HL-60/S4 treated with retinoic acid at 250 ng/mL for 4 days and 3 days (cell line): Measurements from ENCODE around the gene SLC27A1.
"Not testable (repeated sequence)": the region's sequence is repeated elsewhere in the genome, so short reads cannot be mapped to it uniquely, and the experiment has no call there.

Experiments used
- in situ Hi-C: fragments of 300-500 bp; cut with MboI; formaldehyde crosslinking; loops from 2 replicates; pipeline ENCODE4 v1.7.0; 2022; ENCODE audit warnings: low sequenced_read_pairs

The SLC27A1 gene

DNA sequence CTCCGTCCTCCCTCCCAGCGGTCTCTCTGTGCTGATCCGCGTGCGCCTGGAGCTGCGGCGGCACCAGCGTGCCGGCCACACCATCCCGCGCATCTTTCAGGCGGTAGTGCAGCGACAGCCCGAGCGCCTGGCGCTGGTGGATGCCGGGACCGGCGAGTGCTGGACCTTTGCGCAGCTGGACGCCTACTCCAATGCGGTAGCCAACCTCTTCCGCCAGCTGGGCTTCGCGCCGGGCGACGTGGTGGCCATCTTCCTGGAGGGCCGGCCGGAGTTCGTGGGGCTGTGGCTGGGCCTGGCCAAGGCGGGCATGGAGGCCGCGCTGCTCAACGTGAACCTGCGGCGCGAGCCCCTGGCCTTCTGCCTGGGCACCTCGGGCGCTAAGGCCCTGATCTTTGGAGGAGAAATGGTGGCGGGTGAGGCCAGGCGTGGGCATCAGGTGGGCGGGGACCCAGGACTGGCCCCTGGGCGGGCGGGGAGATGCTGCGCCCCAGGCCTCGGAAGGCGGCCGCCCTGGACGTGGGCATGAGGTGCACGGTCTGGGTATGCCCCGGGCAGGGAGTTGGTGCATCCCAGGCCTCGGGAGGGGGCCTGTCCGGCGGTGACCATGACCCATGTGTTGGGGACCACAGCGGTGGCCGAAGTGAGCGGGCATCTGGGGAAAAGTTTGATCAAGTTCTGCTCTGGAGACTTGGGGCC is 16.4 kb downstream of the SLC27A1 start:
- in situ Hi-C loops, result no loop called here

GRCh38 chr19:17487284-17488121 is 17.2 kb downstream of the SLC27A1 start:
- in situ Hi-C loops, result no loop called here

DNA sequence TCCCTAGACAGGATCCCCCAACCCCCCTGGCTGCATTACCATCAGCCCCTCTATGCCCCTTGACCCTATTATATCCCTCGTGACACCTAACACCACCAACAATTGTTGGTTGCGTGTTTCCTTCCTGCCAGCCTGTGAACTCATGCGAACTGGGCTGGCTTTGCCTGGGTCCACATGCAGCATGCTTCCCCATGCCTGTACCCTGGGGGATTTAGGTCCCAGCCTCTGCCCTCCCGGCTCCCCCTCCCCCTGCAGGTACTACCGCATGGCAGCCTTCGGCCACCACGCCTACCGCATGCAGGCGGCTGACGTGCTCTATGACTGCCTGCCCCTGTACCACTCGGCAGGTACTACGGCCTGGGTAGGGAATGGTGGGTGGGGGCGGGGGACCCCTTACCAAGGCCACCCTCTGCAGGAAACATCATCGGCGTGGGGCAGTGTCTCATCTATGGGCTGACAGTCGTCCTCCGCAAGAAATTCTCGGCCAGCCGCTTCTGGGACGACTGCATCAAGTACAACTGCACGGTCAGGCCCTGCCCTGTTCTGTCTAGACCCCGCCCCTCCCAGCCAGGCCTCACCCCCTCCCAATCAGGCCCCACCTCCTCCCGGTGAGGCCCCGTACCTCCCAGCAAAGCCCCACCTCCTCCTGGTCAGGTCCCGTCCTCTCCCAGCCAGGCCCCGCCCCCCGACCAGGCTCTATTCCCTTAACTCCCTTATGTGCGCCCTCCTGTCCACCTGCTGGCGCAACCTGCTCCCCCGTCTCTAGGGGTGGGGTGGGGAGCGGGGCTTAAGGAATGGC is 18.5 kb downstream of the SLC27A1 start:
- in situ Hi-C loops, result no loop called here

DNA sequence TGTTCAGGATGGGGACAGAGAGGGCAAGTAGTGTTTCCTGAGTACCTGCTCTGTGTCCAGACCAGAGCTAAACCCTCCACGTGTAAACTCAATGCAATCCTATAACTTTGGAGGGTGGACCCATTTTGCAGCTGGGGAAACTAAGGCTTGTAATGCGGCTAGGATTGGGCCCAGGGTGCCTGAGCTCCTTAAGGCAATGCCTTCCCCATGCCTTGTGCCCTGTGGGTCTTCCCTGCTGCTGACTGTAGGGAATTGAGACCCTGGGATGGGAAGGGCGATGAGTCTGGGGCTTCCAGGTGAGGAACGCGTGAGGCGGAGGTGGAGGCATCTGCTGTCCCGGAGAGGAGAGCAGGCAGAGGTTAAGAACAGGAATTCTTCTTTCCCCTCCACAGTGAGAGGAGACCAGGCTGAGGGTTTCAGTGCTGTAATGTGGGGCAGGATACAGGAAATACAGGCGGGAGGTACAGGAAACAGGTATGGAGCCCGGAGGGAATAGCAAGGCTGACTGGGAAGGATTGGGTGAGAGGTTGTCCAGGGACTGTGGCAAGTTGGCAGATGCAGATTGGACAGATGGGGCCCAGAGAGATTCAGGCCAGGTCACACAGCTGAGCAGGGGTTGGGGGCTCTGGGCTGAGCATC is 19.2 kb downstream of the SLC27A1 start:
- in situ Hi-C loops, result no loop called here

GRCh38 chr19:17490411-17490810 is 20.1 kb downstream of the SLC27A1 start:
- in situ Hi-C loops, result no loop called here

GRCh38 chr19:17491287-17491686 is 21.0 kb downstream of the SLC27A1 start:
- in situ Hi-C loops, result no loop called here

- in situ Hi-C loops, result no loop called here
These were observed 25.4 kb downstream of the SLC27A1 start for GRCh38 chr19:17495639-17496296.

GRCh38 chr19:17496337-17496997 is 26.1 kb downstream of the SLC27A1 start:
- in situ Hi-C loops, result no loop called here

DNA sequence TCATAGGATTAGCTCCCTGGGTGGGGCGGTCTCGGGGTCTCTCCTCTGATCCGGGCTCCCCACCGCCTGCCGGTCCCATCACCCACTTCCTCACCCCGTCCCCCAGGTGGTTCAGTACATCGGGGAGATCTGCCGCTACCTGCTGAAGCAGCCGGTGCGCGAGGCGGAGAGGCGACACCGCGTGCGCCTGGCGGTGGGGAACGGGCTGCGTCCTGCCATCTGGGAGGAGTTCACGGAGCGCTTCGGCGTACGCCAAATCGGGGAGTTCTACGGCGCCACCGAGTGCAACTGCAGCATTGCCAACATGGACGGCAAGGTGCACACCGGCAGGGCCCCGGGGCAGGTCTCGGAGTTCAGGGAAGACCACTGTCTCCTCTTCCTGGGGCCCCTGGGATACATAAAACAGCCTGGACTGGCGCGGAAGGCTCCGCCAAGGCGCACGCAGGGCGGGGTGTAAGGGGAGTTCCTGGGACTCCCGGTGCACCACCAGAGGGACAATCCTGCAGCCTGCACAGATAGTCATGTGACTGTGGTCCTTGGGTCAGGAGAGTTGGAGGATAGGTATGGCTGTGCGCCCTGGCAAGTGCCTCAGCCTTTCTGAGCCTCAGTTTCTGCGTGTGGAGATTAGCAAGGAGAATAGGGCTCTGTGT is 26.9 kb downstream of the SLC27A1 start:
- in situ Hi-C loops, result no loop called here

DNA sequence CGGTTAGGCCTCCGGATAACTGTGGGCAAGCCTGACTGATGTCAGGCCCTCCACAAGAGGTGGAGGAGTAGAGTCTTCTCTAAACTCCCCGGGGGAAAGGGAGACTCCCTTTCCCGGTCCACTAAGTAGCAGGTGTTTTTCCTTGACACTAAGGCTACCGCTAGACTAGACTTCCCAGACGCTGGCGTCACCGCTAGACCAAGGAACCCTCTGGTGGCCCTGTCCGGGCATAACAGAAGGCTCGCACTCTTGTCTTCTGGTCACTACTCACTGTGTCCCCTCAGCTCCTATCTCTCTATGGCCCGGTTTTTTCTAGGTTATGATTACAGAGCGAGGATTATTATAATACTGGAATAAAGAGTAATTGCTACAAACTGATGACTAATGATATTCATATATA is 28.7 kb downstream of the SLC27A1 start:
- in situ Hi-C loops, result not testable (repeated sequence)

DNA sequence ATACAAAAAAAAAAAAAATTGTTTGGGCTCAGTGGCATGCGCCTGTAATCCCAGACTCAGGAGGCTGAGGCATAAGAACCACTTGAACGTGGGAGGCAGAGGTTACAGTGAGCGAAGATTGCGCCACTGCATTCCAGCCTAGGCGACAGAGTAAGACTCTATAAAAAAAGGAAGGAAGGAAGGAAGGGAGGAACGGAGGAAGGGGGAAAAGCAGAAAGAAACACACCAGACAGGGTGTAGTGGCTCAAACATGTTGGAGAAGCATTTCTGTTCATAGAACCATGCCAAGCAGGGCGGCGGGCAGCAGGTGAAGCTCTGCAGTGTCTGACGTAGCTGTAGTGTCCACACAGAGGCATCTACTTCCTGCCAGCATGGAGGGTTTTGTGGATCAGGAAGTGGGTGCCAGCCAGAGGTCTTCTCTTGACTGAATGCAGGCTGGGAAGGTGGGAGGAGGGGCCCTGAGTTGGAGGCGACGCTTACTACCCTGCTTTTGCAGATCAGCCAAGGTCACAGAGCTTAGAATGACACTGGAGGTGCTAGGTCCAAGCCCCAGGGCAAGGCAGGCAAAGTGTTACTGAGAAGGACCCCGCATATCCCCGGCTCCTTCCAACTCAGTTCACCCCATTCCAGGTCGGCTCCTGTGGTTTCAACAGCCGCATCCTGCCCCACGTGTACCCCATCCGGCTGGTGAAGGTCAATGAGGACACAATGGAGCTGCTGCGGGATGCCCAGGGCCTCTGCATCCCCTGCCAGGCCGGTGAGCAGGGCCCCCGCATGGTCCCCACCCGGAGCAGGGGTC is 29.5 kb downstream of the SLC27A1 start:
- in situ Hi-C loops, result no loop called here

- in situ Hi-C loops, result no loop called here
These were observed 30.3 kb downstream of the SLC27A1 start for GRCh38 chr19:17500447-17501198.

GRCh38 chr19:17503240-17503639 is 32.9 kb downstream of the SLC27A1 start:
- in situ Hi-C loops, result no loop called here

- in situ Hi-C loops, result no loop called here
These were observed 33.7 kb downstream of the SLC27A1 start for GRCh38 chr19:17504030-17504429.

GRCh38 chr19:17504456-17504855 is 34.1 kb downstream of the SLC27A1 start:
- in situ Hi-C loops, result no loop called here

DNA sequence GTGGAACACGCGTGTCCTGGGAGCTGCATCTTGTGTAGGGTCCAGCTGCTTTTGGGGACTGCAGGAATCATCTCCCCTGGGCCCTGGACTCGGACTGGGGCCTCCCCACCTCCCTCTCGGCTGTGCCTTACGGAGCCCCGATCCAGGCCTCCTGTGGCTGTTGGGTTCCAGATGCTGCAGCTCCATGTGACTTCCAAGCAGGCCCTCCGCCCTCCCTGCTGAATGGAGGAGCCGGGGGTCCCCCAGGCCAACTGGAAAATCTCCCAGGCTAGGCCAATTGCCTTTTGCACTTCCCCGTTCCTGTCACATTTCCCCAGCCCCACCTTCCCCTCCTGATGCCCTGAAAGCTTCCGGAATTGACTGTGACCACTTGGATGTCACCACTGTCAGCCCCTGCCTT is 34.9 kb downstream of the SLC27A1 start:
- in situ Hi-C loops, result no loop called here

DNA sequence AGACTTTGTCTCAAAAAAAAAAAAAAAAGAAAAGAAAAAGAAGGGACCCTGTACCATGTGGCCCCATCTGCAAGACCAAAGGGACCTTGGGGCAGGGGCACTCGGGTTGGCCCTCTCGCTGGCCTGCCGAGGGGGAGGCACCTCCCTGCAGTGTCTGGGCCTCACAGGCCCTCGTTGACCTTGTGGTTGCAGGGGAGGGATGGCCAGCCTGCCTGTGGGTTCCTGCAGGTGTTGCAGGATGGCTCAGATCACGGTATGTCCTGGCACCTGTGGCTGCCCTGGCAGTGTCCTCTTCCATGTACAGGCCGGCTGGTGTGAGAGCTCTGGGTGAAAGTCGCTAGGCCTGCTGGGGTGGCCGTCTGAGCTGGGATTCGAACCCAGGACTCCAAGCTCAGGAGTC is 36.4 kb downstream of the SLC27A1 start:
- in situ Hi-C loops, result no loop called here

DNA sequence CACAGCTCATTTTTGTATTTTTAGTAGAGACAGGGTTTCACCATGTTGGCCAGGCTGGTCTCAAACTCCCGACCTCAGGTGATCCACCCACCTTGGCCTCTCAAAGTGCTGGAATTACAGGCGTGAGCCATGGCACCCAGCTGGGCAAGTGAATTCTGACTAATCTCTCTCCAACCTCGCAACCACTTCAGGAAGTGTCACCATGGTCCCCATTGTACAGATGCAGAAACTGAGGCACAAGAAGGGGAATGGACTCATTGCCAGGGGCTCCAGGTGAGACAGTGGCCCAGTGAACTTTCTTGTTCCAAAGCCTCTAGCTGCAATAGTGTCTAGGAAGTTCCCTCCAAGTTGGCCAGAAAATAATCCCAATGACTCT is 38.2 kb downstream of the SLC27A1 start:
- in situ Hi-C loops, result not testable (repeated sequence)
